AG08396 (cell line): ENCODE results near the gene LRP1B.

Experiments used
- DNase-seq: peaks from one replicate; pipeline ENCODE4 v3.0.0; 2012; ENCODE audit warnings: low spot score, mixed read lengths

Gene LRP1B

DNA sequence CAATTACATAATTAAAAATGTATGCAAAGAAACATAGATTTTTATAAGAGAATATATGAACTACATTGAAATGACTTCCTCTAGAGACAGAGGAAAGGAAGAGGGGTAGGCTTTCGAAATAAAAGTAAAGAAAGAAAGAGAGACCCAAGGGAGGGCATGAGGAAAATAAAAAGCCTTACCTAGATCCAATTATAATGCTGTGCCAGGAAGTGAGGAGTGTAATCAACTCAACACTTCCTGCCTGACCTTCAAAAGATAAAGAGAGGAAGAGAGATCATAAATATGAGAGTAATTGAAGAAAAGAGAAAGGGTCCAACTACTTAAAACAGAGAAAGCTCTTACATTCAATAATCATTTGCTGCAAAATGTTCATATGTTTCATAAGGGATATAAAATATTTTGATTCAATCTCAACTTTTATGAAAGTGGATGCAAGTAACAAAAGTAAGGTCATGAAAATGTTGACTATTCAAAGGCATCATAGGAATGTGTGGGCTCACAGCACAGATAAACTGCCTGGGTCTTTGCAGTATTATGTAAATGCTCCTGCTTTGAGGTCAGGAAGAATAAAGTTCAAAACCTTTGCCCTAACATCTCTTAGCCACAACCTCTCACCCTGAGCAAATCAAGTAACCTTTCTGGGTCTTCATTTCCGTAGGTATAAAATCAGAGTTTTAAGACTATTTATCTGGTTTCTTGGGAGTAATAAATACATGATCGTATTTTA, 1237.7 kb downstream of the LRP1B start:
- DNase-seq: no peak

DNA sequence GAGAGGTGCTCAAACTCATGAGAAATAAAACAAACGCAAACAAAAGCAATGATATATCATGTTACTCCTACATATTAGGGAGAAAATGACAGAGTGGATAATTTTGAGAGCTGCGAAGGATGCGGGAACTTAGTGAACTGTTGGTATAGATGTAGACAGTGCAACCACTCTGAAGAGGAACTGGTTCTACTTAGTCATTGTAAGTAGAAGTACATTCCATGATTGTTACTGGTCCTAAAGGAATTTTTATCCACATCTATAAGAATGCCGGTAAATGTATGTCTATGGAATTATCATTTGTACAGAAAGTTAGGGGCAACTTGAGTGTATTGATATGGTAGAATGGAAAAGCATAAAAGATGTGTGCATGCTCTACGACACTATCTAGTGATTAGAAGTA, 1238.4 kb downstream of the LRP1B start:
- no peak for DNase-seq

DNA sequence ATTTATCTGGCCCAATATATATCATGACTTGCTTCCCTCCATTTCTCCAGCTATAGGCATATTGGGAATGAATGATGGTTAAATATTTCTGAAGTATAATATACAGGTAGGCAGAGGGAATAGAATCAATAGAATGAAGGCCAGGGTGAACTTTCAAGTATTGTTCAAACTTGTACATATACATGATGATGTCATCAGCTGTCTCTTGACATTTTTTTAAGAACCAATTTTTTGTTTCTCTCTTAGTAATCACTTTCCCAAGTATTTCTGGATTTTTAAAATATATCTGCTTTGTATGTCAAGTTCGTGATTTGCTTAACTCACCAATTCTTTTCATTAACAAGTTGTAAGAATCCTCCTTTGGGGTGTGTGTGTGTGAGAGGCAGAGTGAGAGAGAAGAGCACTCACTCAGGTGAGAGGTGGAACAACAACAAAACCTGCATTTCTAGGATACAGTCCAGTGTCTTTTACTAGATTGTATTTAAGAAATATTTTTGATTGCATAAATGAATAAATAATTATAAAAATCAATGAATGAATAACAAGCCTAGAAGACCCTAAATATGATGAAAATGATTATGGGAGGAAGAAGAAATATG, 1239.1 kb downstream of the LRP1B start:
- no peak for DNase-seq

DNA sequence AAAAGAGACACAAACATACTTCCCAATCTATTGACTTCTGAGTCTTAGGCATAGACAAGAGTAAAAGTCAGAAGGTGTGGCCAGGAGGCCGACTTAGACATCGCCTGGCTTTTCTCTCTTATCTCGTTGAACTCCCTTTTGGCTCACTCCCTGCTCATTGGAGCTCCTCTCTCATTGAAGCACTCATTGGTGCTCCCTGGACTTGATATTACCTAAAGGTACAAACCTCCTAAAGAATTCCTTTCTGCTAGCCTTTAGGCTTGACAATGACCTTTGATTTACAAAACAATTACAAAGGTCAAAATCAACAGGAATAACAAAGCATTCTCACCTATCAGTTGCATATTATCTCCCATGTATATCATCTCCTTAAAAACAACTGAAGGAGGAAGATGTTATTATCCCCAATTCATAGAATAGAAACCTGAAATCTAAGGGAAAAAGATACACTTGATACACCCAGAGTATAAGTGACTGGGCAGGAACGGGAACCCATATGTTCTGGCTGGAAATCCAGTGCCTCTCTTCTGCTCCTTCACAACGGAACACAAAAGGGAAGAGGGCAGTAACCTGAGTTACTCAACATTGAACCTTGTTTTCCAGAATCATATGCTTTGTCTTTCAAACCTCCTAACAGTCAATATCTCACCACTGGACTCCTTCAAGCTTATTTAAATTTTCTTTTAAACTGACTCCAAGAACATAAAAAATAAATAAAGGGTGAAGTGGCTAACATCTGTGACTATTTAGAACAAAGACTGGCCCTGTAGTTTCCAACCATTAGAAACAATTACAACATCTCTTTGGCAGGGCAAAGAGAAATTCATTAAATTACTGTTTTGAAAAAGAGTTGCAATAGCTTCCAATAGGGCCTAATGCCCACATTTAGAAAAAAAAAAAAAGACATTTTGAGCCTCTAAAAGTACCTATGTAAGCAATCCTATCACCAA, 1247.9 kb downstream of the LRP1B start:
- DNase-seq: no peak

DNA sequence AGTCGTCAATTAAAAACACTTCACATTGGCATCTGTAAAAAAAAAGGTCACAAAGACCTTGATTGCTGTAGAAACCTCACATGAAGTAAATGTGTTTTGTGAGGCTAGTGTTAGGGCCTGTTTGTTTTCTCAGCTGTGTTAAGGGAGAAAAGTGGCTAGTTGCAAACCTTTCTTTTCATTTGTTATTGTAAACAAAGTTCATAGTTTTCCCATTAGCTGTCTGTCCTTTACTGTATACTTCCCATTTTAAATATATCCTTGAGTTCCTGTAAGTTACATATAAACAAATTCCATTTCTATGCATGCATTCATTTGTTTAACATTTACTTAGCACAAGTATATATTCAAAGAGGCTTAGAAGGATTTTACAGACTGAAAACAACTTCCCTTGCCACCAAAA, 1250.2 kb downstream of the LRP1B start:
- DNase-seq: no peak

DNA sequence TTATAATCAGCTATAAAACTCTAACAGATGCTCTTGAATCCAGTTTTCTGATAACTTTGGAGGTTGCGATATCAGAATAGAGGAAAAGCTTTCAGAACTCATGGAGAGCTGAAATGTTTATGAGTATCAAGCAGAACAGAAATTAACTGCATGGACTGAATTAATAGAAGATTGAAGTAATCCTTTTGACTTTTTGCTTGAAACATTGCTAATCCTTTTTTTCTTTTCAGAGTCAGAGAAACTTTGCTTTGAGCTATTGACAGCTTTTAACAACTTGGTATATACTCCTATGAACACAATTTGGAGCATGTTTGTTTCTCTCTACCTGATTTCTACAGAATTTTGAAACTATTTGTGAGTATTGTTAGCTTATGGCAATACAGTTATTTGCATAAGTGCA, 1254.8 kb downstream of the LRP1B start:
- DNase-seq: no peak

DNA sequence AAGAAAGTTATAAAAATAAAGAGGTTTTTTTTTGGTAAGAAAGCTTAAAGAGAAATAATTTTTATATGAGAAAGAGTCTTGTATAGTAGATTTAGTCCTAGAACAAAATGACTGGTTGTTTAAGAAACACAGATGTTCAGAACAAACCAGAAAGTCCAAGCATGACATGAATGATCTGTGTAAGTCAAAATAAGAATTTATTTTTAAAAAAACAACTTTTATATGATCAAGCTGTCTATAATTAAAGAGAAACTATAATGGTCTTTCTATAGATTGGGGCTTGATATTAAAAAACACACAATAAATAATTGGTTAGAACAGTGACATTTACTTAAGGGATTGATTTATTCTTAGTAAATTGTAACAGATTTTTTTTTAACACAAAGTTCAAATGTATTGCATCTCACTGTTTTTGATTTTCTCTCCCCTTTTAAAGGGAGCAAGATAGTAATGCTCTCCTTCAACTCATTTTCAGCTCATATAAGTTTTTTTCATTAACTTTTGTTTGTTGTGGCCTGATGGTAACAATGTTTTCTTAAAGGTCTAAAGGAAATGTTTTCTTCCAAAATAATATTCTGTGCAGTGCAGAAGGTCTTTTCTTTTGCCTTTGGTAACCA, 1256.8 kb downstream of the LRP1B start:
- no peak for DNase-seq

DNA sequence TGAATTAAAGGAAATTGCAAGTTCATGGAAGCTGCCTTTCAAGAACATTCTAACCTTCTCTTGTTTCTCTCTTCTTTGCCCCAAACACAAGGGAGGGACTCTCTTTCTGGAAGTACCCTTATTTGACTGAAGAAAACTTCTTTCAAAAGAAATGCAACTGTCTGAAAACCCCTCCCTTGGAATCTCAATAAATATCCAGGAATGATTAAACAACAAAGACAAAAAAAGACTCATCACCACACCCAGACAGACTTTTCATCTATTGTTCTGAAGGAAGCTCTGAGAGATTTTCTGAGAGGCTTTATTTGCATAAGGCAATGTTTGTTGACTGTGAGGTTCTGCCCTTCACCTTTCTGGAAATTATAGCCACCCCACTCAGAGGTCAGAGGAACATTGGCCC, 1260.9 kb downstream of the LRP1B start:
- no peak for DNase-seq

DNA sequence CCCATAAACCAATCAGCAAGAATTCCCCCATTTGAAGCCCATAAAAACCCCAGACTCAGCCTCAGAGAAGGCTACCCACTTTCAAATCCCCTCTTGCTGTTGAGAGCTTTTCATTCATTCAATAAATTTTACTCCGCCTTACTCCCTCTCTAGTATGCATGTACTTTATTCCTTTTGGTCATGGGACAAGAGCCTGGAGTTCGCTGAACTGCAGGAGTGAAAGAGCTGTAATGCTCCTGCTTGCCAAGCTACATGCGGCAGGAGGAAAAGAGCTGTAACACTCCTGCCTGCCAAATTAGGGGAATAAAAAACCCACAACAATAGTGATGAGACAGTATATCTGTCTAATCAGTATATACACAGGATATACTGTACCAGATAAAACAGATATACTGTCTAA, 1261.7 kb downstream of the LRP1B start:
- DNase-seq: no peak

DNA sequence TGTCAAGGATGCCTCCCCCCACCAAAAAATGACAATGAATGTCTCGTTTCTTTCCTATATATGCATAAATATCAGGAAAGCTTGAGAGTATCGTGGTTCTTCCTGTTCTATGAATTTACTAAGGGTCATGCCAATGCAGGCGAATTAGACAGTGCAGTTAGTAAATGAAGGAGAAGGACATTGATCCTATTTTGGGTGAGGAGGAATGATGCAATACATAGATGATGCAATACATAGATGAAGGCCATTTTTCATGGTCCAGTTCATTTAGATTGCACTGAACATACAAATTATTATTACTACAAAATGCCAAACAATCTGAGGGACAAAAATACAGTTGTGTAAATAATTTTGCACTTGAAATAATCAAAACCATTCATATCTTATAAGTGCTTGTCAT, 1265.0 kb downstream of the LRP1B start:
- DNase-seq: no peak

DNA sequence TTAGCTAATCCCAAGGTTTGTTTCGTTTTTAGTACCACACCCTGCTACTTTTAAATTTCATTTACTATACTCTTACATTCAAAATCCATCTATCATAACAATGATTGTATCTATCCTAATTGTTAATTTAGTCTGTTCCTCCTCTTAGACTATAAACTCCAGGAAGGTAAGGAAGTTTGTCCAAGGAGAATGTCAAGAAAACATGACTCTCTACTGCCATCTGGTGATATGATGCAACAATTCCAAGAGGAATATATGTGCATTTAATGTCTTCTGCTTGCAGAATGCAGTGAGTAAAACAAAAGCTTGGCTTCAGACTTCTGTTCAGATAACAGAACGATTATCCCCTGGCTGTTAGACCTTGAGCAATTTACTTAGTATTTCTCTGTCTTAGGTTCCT, 1267.1 kb downstream of the LRP1B start:
- peak; percentile 4 for DNase-seq

DNA sequence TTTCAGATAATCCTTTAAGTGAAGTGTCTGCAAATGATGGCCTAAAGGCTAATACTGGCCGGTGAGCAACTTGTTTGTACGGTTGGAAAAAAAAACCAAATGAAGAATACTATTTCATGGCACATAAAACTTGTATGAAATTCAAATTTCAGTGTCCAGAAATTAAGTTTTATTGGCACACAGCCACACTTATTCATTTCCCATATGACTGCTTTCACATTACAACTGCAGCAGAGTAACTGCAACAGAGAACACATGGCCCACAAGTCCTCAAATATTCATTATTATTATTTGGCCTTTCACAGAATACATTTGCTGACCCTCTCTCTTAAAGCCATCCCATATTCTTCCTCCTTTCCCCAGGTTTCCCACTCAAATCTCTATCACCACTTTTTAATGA, 1268.6 kb downstream of the LRP1B start:
- no peak for DNase-seq

DNA sequence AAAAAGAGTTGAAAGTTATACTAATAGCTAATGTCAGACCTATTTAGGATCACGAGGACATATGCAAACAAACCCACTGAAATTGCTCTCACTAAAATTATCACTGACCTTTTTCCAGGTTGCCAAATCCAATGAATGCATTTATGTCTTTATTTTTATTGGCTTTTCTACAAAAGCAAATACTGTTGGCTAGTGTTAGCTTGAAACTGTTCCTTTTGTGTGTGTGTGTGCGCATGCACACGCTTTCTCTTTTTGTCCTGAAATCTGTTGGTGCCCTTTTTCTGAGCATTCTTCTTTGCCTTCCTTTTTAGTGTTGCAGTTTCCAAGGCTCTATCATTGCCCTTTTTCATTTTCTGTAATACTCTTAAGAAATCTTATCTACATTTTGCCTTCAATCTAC, 1269.2 kb downstream of the LRP1B start:
- no peak for DNase-seq

DNA sequence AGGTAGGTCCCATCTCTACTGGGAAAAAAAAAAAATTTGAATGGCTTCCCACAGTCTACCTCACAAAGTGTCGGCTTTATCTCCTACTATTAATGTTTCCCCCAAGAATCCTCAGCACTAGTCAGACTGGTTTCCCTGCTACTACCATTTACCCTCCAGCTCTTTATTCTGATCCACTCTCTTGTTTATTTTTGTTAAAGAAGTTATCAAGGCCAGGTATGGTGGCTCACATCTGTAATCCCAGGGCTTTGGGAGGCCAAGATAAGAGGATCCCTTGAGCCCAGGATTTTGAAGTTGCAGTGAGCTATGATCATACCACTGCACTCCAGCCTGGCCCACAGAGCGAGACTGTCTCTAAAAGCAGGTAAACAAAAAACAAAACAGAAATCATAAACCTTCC, 1275.3 kb downstream of the LRP1B start:
- no peak for DNase-seq

DNA sequence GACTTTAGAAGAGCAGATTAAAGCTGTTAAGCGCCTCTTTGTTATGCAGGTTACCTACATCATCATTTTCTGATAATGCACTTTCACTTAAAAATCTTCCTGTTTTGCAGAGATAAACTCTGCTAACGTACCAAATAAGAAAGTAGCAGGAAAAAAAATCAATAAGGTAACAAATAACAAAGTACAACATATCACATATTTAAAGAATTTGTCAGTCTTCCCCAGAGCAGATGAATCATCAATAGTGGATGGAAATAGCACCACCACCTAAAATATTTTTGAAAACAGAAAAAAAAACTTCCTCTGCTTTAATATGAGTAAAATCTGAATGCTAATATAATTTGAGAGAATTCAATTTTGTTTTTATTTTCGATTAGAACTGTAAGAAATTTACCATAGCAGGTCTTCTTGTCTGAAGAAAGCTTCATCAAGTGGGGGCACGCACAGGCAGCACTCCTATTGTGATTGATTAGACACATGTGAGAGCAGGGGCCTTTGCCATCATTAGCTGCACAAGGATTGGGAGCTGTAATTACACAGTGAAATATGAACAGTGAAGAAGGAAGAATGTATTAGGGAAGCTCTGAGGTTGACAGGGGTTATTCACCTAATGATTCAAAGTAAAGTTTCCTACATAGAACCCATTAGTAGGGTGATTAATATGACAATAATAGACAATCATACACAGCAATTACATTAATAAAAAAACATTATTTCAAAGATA, 1279.4 kb downstream of the LRP1B start:
- DNase-seq: no peak

DNA sequence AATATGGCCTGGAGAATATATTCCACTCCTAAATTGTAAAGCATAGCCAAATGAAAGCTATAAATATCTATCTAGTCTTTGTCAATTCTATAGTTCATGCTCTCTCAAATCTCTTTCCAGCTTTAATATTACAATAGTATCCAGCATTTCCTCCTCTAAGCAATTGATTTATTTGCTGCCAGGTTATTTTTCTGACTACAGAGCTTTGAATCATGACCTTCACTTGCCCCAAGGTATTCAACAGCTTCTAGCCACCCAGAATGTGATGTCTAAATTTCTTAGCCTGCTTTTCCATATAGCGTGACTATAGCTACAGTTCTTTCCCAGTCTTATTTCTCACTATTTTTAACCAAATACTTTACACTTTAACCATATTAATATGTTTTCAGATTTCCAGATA, 1287.6 kb downstream of the LRP1B start:
- DNase-seq: no peak

DNA sequence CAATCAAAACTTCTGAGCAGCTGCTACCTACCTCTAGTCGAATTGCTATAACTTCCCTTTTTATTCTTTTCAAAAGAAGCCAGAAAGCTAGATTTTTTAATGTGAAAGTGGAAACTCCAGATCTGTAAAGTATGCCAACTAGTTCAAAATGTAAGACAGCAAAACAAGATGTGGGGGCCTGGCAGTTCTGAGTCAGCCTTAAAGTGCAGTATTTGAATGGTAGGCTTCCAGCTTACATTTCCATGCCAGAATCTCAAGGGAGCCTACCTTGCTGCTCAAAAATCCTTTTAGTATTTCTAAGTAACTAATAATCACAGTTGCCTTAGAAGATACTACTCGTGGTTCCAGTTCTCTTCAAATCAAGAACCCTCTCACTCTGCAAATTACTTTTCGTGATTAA, 1288.7 kb downstream of the LRP1B start:
- no peak for DNase-seq

DNA sequence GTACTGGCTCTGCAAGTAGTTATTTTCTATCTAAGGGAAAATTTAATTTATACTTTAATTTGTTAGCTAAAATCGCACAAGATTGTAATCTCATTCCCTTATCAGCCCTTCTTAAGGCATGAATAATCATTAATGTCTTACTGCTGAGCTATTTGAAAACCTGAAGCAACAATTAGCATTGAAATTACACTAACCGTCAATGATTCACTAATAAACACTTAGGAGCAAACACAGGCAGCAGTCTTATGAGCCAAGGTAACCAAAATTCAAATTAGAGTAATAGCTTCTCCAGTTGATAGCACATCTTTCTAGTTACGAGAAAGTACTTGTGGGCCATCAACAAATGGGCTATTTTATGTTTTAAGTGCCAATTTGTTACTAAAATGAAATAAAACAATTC, 1289.7 kb downstream of the LRP1B start:
- no peak for DNase-seq

DNA sequence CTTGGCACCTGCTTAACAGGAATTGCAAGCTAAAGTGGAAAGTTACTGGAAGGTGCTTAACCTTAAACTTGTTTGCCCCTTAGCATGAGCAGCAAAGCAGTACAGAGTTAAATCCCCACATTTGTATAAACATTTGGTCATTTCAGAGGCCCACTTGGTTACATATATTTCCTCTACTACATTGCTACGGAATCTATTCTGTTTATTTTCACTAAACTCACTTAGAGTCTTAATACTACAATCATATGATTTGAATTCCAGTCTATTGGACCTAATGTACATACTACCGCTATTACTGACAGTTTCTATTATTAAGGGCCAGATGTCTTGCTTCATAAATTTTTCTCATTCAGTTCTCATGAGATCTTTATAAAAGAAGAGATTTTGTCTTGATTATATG, 1294.0 kb downstream of the LRP1B start:
- no peak for DNase-seq

DNA sequence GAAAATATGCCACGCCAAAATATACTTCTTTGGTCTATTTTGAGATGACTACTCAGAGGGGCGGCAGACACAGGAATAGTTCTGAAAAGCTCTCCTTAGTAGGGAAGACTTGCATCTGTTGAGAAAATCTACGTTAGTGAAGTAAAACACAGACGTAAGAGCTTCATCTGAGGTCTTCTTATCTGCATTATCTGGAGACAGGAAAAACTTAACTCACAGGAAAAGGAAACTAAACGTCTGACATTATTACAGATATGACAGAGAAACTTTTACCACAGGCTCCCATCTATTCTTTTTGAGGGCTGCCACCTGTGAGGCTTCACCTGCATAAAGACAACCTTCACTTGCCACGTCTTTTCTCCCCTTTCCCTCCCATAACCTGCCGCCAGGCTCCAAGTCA, 1295.7 kb downstream of the LRP1B start:
- no peak for DNase-seq

DNA sequence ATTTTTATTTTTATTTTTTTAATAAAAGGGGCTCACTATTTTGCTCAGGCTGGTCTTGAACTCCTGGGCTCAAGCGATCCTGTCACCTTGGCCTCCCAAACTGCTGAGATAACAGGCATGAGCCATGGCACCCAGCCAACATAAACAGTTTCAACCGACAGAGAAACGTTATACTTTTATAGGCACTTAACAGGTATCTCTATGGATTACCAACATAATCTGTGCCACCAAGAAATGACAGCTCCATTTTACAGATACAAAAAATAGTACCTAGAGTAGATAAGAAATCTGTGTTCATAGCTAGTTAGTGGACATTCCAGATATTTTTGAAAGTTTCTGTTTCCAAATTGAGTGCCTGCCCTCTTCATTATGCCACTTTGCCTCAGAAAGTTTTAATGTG, 1316.7 kb downstream of the LRP1B start:
- no peak for DNase-seq

DNA sequence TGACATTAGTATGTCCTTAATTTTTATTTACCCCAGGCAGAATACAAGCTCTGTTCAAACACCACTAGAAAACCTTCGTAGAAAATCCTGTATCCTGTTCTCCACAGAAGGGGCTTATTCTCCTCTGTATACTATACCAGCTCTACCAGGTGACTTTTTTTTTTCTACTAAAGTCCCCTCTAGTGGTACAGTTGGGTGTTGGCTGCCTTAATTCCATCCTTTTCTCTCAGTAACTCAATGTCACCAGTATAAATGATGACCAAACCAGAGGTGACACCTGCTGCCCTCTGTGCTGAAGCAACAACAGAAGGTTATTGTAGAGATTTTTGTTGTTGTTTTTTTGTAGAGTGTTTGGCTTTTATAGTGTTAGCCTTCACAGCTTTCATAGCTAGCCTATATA, 1322.0 kb downstream of the LRP1B start:
- no peak for DNase-seq
